Hindlimb muscle (tissue), 1 donor: ENCODE data around the gene GAPDHS. TPM values are rescaled to one million over a fixed set of nuclear protein-coding genes. Genes with fewer than 3 reads are reported as not detected.

Experiments
- DNase-seq: peaks from one replicate; pipeline ENCODE4 v3.0.0-alpha.2; 2013
- polyA plus RNA-seq: library from polyadenylated mRNA; unstranded; fragments of 120-200 nt; gene quantifications from one replicate; pipeline ENCODE4 v1.2.1, GENCODE V29; 2013; ENCODE audit not compliant: insufficient read length

GAPDHS gene
- polyA plus RNA-seq, 1 donor = not detected

- DNase-seq = peak; percentile 28
Observed at GRCh38 chr19:35557539-35558399, 24.5 kb downstream of the GAPDHS start.

DNA sequence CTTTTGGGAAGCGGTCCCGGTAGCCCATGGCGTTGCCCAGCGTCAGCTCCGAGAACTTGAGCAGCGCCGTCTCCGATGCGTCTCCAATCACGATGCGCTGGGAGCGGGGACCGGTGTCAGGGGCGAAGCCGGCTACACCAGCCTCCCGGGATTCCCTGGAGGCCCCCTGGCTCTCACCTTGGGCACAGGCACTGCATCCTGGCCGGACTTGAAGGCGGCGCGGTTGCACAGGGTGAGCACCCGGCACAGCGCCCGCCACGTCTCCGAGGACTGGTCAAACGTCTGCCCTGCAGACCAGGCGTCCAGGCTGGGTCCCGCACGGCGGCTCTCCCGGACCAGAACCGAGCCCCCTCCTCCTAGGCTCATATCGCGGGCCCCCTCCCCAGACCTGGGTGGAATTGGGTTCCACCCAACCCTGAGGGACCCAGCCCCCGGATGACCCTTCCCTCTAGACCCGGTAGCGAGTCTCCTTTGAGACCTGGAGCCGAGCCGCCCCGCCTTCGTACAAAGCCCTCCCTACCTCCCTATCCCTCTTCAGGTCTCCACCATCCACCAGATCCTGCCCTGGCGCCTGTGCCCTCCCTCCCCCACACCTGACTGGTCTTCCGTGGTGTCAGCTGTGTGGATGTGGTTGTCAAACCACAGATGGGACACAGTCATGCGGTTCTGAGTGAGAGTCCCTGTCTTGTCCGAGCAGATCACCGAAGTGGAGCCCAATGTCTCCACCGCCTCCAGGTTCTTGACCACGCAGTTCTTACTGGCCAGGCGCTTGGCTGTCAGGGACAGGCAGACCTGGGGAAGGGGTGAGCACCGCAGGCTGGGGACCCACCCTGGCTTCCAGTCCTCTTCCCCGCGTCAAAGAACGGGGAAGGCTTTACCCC is 25.4 kb downstream of the GAPDHS start:
- no peak for DNase-seq

DNA sequence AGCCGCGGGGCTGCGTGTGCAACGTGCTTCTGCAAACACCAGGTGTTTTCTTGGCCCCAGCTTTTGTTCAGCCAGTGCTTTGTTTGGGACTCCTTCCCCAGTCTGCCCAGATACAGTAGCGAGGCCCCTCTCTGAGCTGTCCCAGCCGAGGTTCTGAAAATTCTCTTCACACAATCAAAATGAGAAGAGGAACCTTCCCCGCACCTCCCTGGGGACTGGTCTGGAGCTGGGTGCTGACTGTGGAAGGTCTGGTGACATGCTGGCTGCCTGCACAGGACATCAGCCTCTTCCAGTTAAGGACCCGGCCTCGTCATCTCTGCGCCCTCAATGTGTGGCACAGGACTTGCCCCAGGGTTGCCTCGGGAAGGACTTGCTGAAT is 26.0 kb downstream of the GAPDHS start:
- no peak for DNase-seq

DNA sequence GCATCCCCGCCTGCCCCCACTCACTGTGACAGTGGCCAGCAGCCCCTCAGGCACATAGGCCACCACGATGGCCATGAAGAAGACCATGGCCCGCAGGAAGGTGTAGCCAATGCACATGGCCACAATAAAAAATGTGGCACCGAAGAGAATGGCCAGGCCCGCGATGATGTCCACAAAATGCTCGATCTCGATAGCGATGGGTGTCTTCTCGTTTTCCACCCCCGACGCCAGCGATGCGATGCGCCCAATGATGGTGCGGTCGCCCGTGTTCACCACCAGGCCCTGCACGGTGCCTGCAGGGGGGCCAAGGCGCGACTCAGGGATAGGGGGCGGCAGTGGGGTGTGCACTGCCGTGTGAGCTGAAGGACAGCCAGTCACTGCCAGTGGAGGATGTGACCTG is 26.5 kb downstream of the GAPDHS start:
- DNase-seq = no peak

GRCh38 chr19:35560271-35560670 is 27.0 kb downstream of the GAPDHS start:
- no peak for DNase-seq

GRCh38 chr19:35560677-35561076 is 27.4 kb downstream of the GAPDHS start:
- no peak for DNase-seq

- DNase-seq = no peak
Observed at GRCh38 chr19:35561436-35561835, 28.2 kb downstream of the GAPDHS start.

DNA sequence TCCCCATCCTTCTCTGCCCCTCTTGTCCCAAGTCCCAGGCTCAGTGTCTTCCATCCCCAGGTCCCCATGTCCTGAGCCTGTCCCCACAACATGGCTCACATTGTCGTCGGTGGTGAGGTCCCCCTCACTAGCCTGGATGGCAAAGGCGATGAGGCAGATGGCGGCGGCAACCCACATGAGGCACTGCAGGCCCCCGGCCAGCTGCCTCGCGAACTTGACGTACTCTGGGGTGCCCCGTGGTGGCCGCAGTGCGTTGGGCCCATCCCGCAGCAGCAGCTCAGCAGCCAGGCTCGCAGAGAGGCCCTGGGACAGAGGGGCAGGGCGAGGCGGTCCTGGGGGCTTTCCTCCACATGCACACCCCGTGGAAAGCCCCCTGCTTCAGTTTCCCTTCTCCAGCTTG is 29.1 kb downstream of the GAPDHS start:
- no peak for DNase-seq

GRCh38 chr19:35562776-35563175 is 29.5 kb downstream of the GAPDHS start:
- no peak for DNase-seq

GRCh38 chr19:35563207-35563829 is 30.1 kb downstream of the GAPDHS start, which contains the start of gene ATP4A:
Gene ATP4A, minus strand, starts transcription at chr19:35563658. Its CDS starts 29 bp downstream, at chr19:35563629.
- no peak for DNase-seq

DNA sequence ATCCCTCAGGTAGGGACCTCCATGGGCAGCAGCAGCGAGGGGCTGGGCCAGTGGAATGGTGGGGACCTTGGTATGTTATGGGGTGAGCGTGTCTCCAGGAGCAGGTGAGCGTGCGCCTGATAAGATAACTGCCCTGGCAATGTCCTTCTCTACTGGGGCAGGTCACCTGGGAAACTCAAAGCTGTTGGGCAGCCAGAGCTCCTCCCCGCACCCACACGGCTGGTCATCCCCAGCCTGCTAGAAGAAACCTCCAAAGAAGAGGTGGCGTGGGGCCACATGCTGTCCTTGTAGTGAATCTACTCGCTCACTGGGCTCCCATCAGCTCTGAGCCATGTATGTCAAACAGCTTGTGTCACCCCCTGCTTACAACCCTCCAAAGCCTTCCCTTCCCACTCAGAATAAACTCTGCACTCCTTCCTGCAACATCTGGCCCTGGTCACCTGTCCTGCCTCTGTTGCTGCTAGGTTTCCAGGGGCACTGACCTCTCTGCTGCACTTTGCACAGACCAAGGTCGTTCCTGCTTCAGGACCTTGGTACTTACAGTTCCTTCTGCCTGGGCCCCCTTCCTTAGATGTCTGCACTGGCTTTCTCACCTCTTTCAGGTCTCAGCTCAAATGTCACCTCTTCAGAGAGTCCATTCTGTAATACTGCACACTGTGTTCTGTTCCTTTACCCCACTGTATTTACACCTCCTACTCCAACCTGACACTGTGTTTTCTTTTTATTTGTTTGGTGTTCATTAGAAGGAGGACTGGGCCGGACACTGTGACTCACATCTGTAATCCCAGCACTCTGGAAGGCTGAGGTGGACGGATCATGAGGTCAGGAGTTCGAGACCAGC is 32.0 kb downstream of the GAPDHS start:
- no peak for DNase-seq

DNA sequence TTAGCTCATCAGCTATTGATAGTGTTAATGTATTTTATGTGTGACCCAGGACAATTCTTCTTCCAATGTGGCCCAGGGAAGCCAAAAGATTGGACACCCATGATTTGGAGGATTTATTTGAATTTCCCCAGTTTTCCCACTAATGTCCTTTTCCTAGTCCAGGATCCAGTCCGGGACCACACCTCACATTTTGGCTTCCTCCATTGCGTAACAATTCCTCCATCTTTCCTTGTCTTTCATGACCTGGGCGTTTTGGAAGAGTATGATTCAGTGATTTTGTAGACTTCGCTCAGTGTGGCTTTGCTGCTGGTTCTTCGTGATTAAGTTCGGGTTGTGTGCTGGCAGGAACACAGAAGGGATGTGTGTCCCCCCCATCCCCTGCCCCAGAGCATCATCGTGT is 33.5 kb downstream of the GAPDHS start:
- no peak for DNase-seq

DNA sequence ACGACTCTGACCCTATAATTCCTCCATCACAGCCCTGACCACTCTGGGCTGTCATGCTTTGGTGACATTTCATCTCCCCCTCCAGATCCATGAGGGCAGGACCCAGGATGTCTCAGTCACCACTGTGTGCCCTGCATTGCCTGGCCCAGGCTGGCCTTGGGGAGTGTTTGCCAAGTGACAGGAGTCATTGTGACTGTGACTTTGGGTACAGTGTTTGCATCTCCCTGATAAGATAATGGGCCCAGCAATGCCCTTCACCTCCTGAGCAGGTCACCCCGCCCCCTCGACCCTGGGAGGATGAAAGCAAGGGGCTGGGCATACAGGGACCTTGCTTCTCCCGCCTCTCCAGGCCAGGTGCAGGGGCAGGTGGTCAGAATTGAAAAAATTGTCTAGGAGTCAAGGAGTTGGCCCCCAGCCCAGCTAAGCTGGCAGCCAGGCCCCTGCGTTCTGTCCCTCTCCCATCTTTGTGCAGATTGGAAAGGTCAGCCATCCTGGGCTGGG is 36.1 kb downstream of the GAPDHS start:
- DNase-seq = no peak

DNA sequence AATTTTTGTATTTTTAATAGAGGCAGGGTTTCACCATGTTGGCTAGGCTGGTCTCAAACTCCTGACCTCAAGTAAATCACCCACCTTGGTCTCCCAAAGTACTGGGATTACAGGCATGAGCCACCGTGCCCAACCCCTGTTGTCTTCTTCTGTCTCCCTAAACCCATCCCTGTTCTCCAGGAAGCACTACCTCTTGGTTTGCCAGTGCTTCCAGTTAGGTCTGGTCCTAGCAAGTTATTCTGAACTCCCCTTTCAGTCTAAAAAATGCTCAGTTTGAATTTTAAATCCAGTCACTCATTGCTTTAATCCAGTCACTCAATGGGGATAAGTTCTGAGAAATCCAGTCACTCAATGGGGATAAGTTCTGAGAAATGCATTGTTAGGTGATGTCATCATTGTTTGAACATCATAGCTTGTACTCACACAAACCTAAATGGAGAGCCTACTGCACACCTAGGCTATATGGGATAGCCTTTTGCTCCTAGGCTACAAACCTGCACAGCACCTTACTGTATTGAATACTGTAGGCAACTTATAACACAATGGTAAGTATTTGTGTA is 38.2 kb downstream of the GAPDHS start:
- DNase-seq = no peak

DNA sequence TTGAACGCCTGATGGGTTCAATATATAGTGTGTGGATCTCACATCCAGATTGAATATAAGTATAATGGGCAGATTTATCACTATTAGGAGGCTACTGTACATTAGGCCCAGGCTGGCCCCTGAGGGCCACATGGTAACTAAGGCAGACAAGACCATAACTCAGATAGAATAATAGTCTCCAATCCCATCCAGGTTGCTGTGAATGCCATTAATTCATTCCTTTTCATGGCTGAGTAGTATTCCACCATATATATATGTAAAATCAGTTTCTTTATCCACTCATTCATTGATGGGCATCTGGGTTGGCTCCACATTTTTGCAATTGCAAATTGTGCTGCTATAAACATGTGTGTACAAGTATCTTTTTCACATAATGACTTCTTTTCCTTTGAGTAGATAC is 44.7 kb downstream of the GAPDHS start:
- DNase-seq = no peak

DNA sequence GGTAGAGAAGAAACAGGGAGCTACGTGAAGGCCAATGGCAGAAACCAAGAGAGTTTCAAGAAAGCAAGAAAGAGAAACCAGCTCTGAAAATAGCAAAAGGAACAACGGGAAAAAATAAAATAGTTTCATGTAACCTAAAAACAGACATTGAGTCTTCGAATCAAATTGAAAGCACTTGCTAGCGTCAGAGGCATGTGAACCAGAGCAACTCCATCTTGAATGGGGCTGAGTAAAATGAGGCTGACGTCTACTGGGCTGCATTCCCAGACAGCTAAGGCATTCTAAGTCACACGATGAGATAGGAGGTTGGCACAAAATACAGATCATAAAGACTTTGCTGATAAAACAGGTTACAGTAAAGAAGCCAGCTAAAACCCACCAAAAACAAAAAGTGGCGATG is 45.5 kb downstream of the GAPDHS start:
- DNase-seq = no peak

- no peak for DNase-seq
Observed at GRCh38 chr19:35582760-35583159, 49.5 kb downstream of the GAPDHS start.

GRCh38 chr19:35585848-35586247 is 52.6 kb downstream of the GAPDHS start, which contains the start of gene PMIS2:
Gene PMIS2, plus strand, starts transcription at chr19:35586173. Its CDS starts 87 bp downstream, at chr19:35586260.
- no peak for DNase-seq

GRCh38 chr19:35587321-35587720 is 54.1 kb downstream of the GAPDHS start:
- DNase-seq = no peak

DNA sequence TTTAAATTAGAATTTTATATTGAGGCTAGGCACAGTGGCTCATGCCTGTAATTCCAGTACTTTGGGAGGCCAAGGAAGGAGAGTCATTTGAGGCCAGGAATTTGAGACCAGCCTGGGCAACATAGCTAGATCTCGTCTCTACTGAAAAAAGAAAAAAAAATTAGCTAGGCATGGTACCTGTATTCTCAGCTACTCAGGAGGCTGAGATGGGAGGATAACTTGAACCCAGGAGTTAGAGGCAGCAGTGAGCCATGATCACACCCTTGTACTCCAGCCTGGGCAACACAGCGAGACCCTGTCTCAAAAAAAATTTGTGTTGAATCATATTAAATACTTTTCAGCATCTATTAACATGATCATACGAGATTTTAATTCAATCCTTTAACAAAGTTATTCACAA is 57.6 kb downstream of the GAPDHS start:
- DNase-seq = no peak

GRCh38 chr19:35592226-35592625 is 59.0 kb downstream of the GAPDHS start:
- peak; percentile 25 for DNase-seq
